ENCODE results near the gene GIMAP8. TPM values are rescaled to one million over a fixed set of nuclear protein-coding genes. Genes with fewer than 3 reads are reported as not detected.

GIMAP8 gene
- total RNA-seq, 4 donors from 2014 or later: 7.1 to 18.5 (median 15.4) TPM

GRCh38 chr7:150407588-150408392 is 42.6 kb upstream of the GIMAP8 start:
- DNase-seq (ENCODE audit: extremely low spot score): no peak
- no peaks in the 10 kb centered on the region for H3K9me3 ChIP-seq
- WGBS: 94% methylated on average over 80 of the region's 91 CpGs
- peaks cover 0 to 38% (median 15%) of the 10 kb centered on the region in 4 donors for H3K36me3 ChIP-seq
- intact Hi-C loops (cut with DNase I): loop anchor here (5.0 kb wide), 1 partner anchor 40 kb away; the partner anchor contains the start of gene REPIN1
- peaks cover 20 to 45% (median 34%) of the 10 kb centered on the region in 4 donors for H3K4me1 ChIP-seq
- H3K4me3 ChIP-seq: no peak overlapping the region
- TF ChIP-seq, protein P1, sequence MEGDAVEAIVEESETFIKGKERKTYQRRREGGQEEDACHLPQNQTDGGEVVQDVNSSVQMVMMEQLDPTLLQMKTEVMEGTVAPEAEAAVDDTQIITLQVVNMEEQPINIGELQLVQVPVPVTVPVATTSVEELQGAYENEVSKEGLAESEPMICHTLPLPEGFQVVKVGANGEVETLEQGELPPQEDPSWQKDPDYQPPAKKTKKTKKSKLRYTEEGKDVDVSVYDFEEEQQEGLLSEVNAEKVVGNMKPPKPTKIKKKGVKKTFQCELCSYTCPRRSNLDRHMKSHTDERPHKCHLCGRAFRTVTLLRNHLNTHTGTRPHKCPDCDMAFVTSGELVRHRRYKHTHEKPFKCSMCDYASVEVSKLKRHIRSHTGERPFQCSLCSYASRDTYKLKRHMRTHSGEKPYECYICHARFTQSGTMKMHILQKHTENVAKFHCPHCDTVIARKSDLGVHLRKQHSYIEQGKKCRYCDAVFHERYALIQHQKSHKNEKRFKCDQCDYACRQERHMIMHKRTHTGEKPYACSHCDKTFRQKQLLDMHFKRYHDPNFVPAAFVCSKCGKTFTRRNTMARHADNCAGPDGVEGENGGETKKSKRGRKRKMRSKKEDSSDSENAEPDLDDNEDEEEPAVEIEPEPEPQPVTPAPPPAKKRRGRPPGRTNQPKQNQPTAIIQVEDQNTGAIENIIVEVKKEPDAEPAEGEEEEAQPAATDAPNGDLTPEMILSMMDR (IDR thresholded peaks at IDR 0.05): no peak
- TF ChIP-seq POLR2A (IDR thresholded peaks at IDR 0.05; ENCODE audit: low read depth) (no peak), POLR2AphosphoS5 (IDR thresholded peaks at IDR 0.05) (no peak), EP300 (IDR thresholded peaks at IDR 0.05) (no peak)
- H3K27ac ChIP-seq (replicated peaks in 1 of 4): peak overlapping the region; percentile 93 to 98 (median 96)
- H3K27me3 ChIP-seq: no peaks in the 10 kb centered on the region

GRCh38 chr7:150408393-150409299 is 41.8 kb upstream of the GIMAP8 start:
- Histone ChIP-seq H3K4me1 (peaks cover 18 to 37% (median 30%) of the 10 kb centered on the region in 4 donors), H3K9me3 (no peaks in the 10 kb centered on the region), H3K27ac (replicated peaks in 1 of 4) (peak overlapping the region in 1 of 4 donors; percentile 98), H3K36me3 (peaks cover 0 to 38% (median 15%) of the 10 kb centered on the region in 4 donors), H3K4me3 (no peak overlapping the region), H3K27me3 (no peaks in the 10 kb centered on the region)
- intact Hi-C loops (cut with DNase I): loop anchor here (5.0 kb wide), 1 partner anchor 41 kb away; the partner anchor contains the start of gene REPIN1
- WGBS: 86% methylated on average over 10 of the region's 22 CpGs
- TF ChIP-seq EP300 (IDR thresholded peaks at IDR 0.05): no peak
- no peak for TF ChIP-seq POLR2AphosphoS5 (IDR thresholded peaks at IDR 0.05)
- no peak for TF ChIP-seq POLR2A (IDR thresholded peaks at IDR 0.05; ENCODE audit: low read depth)
- TF ChIP-seq, protein P1 (IDR thresholded peaks at IDR 0.05): no peak
- DNase-seq (ENCODE audit: extremely low spot score): no peak

DNA sequence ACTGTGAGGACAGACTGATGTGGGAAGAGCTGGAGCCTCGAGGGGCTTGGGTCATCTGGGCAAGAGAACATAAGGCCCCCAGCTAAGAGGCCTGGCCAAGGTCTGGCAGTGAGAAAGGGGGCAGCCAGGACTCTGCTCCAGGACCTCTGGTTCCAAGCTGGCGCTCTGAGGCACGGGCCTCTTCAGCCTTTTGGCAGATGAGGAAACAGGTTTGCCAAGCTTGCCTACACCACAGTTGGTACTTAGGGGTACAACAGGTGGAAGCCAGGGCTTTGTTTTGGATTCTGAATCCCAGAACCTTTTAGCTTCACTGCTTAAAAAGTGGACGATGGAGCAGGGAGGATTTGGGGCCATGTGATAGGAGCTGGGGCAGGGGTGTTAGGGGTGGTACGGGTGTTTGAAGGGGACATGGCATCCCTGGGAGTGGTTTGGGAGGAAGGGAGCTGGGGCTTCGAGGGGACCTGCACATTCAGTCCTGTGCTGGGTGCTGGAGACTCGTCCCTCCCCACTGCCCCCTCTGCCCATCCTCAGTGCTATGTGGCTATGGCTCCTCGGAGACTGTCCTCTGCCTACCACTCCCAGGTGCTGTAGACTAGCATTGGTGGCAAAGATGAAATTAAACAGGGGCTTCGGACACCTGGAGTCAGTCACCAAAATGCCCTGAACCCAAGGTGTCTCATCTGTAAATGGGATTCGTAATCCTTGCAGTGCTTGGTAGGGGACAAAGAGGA is 41.0 kb upstream of the GIMAP8 start:
- Histone ChIP-seq H3K27me3 (no peaks in the 10 kb centered on the region), H3K9me3 (no peaks in the 10 kb centered on the region), H3K4me1 (peaks cover 10 to 29% (median 22%) of the 10 kb centered on the region in 4 donors), H3K27ac (replicated peaks in 1 of 4) (no peak overlapping the region), H3K36me3 (peaks cover 0 to 38% (median 15%) of the 10 kb centered on the region in 4 donors), H3K4me3 (no peak overlapping the region)
- intact Hi-C loops (cut with DNase I): loop anchor here (5.0 kb wide), 1 partner anchor 42 kb away; the partner anchor contains the start of gene REPIN1
- WGBS: 86% methylated on average over 8 of the region's 10 CpGs
- DNase-seq (ENCODE audit: extremely low spot score): no peak
- TF ChIP-seq EP300 (IDR thresholded peaks at IDR 0.05): no peak
- TF ChIP-seq, protein P1 (IDR thresholded peaks at IDR 0.05): no peak
- no peak for TF ChIP-seq POLR2AphosphoS5 (IDR thresholded peaks at IDR 0.05)
- no peak for TF ChIP-seq POLR2A (IDR thresholded peaks at IDR 0.05; ENCODE audit: low read depth)

DNA sequence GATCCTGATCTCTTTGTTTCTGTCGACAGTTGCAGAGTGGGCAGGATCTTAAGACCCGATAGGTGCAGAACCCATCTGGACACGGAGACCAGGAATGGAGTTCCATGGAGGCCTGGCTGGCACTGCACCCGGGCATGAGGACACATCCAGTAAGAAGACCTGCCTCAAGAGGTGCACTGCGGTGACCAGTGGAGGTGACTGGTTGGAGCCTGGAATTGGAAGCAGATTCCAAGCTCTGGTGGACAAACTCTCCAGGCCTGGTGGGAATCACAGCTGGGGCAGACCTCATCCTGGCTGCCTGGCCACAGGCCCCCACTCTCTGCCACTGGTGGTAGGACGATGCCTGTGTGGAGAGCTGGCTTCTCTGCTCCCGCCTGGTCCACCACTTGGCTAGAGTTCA is 40.3 kb upstream of the GIMAP8 start:
- Histone ChIP-seq H3K4me3 (no peak overlapping the region), H3K27me3 (no peaks in the 10 kb centered on the region), H3K9me3 (no peaks in the 10 kb centered on the region), H3K27ac (replicated peaks in 1 of 4) (peak overlapping the region in 2 of 4 donors; percentile 18 to 33), H3K36me3 (peaks cover 0 to 38% (median 15%) of the 10 kb centered on the region in 4 donors), H3K4me1 (peaks cover 9 to 27% (median 18%) of the 10 kb centered on the region in 4 donors)
- WGBS: no CpG with 5 or more reads among the region's 7 CpGs
- TF ChIP-seq, protein P1 (IDR thresholded peaks at IDR 0.05): no peak
- no peak for TF ChIP-seq EP300 (IDR thresholded peaks at IDR 0.05)
- no peak for TF ChIP-seq POLR2AphosphoS5 (IDR thresholded peaks at IDR 0.05)
- no peak for TF ChIP-seq POLR2A (IDR thresholded peaks at IDR 0.05; ENCODE audit: low read depth)
- no peak for DNase-seq (ENCODE audit: extremely low spot score)
- intact Hi-C loops (cut with DNase I): no loop called here

All from esophagus muscularis mucosa (tissue), 4 donors.